GM10266 (cell line): ENCODE results near the gene MKS1.

Experiments
- DNase-seq: peaks from one replicate; pipeline ENCODE4 v3.0.0; 2012; ENCODE audit errors: extremely low spot score
- CTCF ChIP-seq: IDR thresholded peaks from 2 replicates; pipeline ENCODE4 v1.5.1; 2012; ENCODE audit warnings: mild to moderate bottlenecking, low read depth; ENCODE audit not compliant: control insufficient read depth, insufficient read depth; ENCODE audit errors: missing control alignments

Gene MKS1

GRCh38 chr17:58248955-58249269 lies 29.9 kb upstream of the MKS1 start:
- TF ChIP-seq CTCF, result no peak
- no peak for DNase-seq

DNA sequence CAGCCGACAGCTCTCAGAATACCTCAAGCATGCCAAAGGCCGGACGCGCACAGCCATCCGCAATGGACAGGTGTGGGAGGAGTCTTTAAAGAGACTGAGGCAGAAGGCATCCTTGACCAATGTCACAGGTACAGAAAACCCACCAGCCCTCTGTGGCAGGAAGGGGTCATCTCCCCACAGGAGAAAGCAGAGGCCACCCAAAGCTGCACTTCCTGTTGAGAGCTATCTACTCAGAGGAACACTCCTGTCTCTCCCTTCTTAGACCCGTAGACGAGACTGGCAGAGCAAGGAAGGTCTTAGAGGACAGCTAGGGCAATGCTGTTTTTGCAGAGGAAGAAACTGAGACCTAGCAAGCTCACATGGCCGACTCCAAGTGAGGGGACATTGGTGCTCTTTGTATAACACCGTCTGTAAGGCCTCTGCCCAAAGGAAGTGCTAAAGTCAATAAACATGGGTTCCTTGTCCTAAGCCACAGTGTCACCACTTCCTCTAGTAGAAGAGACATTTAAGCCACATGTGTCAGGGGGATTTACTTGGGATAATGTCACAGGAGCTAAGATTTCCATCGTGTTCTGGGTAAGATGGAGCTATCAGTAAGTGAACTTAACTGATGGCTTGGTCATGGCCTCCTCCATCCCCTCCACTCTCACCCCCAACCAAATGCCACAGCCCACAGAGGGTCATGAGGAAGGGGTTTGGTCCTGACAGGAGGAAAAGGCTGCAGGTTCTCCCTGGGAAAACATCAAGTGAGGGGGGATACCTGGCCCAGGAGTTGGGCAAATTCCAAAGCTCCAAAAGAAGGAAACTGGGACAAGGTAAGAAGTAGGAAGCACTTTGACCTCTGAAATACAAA lies 28.7 kb upstream of the MKS1 start:
- TF ChIP-seq CTCF, result no peak
- no peak for DNase-seq

DNA sequence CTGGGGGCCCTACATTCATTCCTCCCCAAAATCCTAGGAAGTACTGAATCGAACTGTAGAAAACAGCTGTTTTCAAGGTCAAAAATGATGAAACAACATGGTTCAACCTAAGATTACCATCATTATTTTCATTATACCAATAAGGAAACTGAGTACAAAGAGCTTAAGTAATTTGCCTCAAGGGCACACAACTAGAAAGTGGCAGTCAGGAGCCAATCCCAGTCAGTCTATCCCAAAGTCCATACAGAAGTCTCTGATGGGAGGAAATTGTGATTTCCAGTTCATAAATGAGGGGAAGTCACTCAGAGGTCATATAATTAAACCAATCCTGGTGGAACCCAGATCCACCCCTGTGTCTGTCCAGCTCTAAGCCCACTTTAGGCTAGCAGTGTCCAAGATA lies 27.7 kb upstream of the MKS1 start:
- TF ChIP-seq CTCF, result no peak
- no peak for DNase-seq

DNA sequence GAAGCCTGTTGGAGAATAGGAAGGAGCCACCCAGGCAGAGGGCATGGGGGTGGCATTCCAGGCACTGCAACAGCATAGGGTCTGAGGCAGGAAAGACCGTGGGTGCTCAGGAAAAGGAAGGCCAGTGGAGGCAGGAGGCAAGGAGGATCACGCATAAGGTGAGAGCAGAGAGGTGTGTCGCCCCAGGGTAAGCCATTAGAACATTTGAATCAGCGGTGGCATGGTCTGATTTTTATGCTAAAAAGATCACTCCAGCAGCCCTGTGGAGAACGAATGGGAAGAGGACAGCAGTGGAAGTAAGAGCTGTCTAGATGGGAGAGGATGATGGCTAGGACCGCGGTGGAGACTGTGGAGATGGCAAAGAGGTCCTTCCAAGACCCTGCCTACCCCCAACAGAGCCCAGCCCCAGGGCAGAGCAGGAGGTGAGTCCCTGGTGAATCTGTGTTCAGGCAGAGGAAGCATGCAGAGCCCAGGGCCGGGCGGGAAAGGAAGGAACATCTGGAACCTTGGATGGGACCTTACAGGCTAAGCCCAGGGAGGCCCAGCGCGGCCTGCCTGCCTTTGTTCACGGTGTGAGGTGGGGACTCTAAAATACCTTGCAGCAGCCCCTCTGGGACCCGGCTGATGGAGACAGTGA lies 27.2 kb upstream of the MKS1 start:
- DNase-seq, result no peak
- no peak for TF ChIP-seq CTCF

DNA sequence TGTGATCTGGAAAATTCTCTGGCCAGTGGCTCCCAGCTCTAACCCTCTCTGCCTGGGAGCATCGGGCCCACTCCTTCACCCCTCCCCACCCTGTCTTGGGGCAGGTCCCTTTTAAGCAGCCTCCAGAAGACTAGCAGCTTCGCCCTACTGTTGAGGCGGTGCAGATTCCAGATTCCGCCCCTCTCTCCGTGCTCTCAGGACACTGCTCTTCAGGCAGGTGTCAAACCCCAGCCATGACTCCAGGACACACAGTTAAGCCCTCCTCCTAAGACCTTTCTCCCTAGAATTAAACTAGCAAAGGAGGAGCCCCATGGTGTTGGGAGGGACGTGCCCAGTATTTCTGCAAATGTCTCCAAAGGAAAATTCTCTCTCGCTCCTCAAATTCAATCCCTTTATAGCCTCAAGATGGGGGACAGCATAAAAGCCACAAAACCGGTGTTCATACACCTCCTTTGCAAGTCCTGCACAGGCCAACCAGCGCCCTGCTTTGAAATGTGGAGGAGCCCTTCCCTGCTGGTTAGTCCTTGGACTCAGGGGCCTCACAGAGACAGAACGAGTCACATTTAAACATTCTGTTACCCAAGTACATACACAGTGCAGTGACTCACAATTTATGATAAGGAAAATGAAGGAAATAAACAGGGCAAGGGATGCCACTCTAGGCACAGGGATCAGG lies 26.5 kb upstream of the MKS1 start:
- no peak for DNase-seq
- TF ChIP-seq CTCF, result no peak

DNA sequence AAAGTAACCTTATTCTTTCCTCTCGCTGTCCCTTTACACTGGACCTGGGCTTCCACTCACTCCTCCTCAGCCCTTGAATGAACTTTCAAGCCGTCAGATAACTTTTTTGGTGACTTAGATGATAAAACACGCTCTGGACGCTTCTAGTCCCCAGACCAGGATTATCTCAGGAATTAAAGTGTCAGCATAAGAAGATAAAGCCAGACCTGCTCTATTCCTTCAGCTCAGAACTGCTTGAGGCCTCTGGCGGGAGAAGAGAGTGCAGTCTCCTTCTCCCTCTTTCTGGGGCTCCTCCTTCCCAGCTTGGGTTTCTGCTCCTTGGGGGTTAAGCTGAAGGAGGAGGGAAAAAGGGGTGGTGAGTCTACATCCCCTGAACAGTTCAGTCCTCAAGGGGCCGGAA lies 25.9 kb upstream of the MKS1 start:
- TF ChIP-seq CTCF, result no peak
- no peak for DNase-seq
